Loucy (cell line): Measurements from ENCODE around the gene ZBTB16.
A peak's percentile ranks its signal among the peaks of the same experiment; 100 is the strongest.

Experiments
- H2AFZ ChIP-seq: fragments of 200-600 bp; sonication (generic); 2 replicates; pipeline ENCODE4 v1.6.0; 2016; ENCODE audit warnings: antibody characterized with exemption, mild to moderate bottlenecking, low read length, moderate library complexity
- H3F3A ChIP-seq: fragments of 200-600 bp; 2 replicates; pipeline ENCODE4 v1.6.0; 2016; ENCODE audit warnings: antibody characterized with exemption, low read depth, mild to moderate bottlenecking
- H3K27me3 ChIP-seq: fragments of 200-600 bp; sonication (generic); 2 replicates; pipeline ENCODE4 v1.6.1; 2014; ENCODE audit warnings: low read length, mild to moderate bottlenecking; ENCODE audit not compliant: insufficient read depth, poor library complexity, severe bottlenecking
- H3K36me3 ChIP-seq: fragments of 200-600 bp; sonication (generic); 2 replicates; pipeline ENCODE4 v1.6.1; 2016; ENCODE audit warnings: low read length; ENCODE audit not compliant: insufficient read depth
- H3K4me1 ChIP-seq: fragments of 200-600 bp; sonication (generic); 2 replicates; pipeline ENCODE4 v1.5.1; 2014; ENCODE audit warnings: low read length, mild to moderate bottlenecking; ENCODE audit not compliant: insufficient read depth, poor library complexity, severe bottlenecking
- H3K4me2 ChIP-seq: fragments of 200-600 bp; sonication (generic); 2 replicates; pipeline ENCODE4 v1.6.0; 2014; ENCODE audit warnings: antibody characterized with exemption, low read length, low read depth, mild to moderate bottlenecking; ENCODE audit not compliant: poor library complexity, severe bottlenecking
- H3K4me3 ChIP-seq: fragments of 200-600 bp; sonication (generic); 2 replicates; pipeline ENCODE4 v1.5.1; 2014; ENCODE audit warnings: low read length, mild to moderate bottlenecking, mixed read lengths; ENCODE audit not compliant: poor library complexity, severe bottlenecking
- H3K79me2 ChIP-seq: fragments of 200-600 bp; sonication (generic); 2 replicates; pipeline ENCODE4 v1.6.1; 2014; ENCODE audit warnings: low read length; ENCODE audit not compliant: insufficient read depth
- H3K9ac ChIP-seq: fragments of 200-600 bp; sonication (generic); 2 replicates; pipeline ENCODE4 v1.6.0; 2014; ENCODE audit warnings: mild to moderate bottlenecking, low read depth, low read length, moderate library complexity; ENCODE audit not compliant: poor library complexity, severe bottlenecking
- H3K9me2 ChIP-seq: fragments of 200-600 bp; sonication (generic); replicated peaks from 2 replicates; pipeline ENCODE4 v1.6.1; 2016; ENCODE audit warnings: low read depth, low read length, mixed read lengths
- H3K9me3 ChIP-seq: fragments of 200-600 bp; sonication (generic); 2 replicates; pipeline ENCODE4 v1.6.1; 2014; ENCODE audit warnings: mild to moderate bottlenecking, antibody characterized with exemption, low read length, low read depth; ENCODE audit not compliant: insufficient read depth
- H4K20me1 ChIP-seq: fragments of 200-600 bp; sonication (generic); 2 replicates; pipeline ENCODE4 v1.6.0; 2014; ENCODE audit warnings: antibody characterized with exemption, low read length, mild to moderate bottlenecking; ENCODE audit not compliant: insufficient read depth, poor library complexity, severe bottlenecking
- EZH2phosphoT487 ChIP-seq: fragments of 200-600 bp; IDR thresholded peaks from 2 replicates; pipeline ENCODE4 v1.6.1; 2018; ENCODE audit warnings: antibody characterized with exemption, mild to moderate bottlenecking, moderate library complexity, borderline replicate concordance
- TF ChIP-seq, protein P1 (sequence below): fragments of 200-600 bp; sonication (generic); conservative IDR thresholded peaks from 2 replicates; pipeline ENCODE4 v1.5.1; 2014; ENCODE audit warnings: mild to moderate bottlenecking, antibody characterized with exemption, low read length

The ZBTB16 gene

DNA sequence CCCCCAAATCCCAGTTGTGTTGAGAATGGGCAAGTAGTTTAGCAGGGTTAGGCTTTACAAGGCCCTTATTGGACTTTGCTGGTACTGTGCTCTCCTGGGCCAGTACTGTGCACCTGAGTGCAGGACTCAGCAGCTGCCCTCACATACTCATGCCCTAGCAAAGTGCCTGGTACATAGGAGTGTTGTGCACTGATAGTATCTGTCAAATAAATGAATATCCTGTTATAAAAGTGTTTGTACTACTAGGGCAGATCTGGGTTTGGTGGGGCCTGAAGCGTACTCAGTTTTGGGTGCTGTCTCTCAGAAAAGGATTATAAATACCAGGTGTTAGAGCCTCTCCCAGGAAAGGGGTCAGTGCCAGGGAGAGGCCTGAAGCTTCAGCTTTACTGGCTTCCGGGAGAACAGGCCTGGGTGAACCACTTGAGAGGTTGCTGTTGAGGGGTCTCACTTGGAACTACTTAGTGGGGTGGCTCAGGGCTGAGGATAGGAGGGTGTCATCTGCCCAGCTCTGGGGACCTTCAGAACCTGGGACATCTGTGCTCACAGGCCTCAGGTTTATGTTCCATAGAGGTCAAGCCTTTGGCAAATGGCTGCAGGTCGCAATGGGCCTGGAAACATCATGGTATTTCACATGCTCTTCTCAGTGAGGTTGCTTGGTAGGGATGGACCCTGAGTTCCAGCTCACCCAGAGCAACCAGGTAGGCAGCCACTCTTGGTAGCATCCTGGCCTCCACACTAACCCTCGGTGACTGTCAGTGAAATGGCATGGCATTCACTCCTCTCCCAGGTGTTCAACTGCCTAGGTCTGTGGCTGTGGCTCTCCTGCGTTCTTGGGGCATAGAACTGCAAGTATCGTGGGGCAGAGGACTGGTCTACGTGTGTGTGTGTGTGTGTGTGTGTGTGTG lies 106.1 kb downstream of the ZBTB16 start:
- Histone ChIP-seq H3K9me2 (no peaks in the 10 kb centered on the region), H3F3A (no peaks in the 10 kb centered on the region), H3K27me3 (peaks cover 5% of the 10 kb centered on the region), H3K9me3 (no peaks in the 10 kb centered on the region), H2AFZ (no peak overlapping the region), H3K9ac (peak overlapping the region; percentile 69), H3K36me3 (no peaks in the 10 kb centered on the region), H4K20me1 (no peaks in the 10 kb centered on the region), H3K4me1 (peaks cover 82% of the 10 kb centered on the region), H3K4me2 (peak overlapping the region; percentile 74), H3K79me2 (no peaks in the 10 kb centered on the region), H3K4me3 (no peak overlapping the region)
- TF ChIP-seq, protein P1, sequence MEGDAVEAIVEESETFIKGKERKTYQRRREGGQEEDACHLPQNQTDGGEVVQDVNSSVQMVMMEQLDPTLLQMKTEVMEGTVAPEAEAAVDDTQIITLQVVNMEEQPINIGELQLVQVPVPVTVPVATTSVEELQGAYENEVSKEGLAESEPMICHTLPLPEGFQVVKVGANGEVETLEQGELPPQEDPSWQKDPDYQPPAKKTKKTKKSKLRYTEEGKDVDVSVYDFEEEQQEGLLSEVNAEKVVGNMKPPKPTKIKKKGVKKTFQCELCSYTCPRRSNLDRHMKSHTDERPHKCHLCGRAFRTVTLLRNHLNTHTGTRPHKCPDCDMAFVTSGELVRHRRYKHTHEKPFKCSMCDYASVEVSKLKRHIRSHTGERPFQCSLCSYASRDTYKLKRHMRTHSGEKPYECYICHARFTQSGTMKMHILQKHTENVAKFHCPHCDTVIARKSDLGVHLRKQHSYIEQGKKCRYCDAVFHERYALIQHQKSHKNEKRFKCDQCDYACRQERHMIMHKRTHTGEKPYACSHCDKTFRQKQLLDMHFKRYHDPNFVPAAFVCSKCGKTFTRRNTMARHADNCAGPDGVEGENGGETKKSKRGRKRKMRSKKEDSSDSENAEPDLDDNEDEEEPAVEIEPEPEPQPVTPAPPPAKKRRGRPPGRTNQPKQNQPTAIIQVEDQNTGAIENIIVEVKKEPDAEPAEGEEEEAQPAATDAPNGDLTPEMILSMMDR = no peak
- TF ChIP-seq EZH2phosphoT487 = no peak

DNA sequence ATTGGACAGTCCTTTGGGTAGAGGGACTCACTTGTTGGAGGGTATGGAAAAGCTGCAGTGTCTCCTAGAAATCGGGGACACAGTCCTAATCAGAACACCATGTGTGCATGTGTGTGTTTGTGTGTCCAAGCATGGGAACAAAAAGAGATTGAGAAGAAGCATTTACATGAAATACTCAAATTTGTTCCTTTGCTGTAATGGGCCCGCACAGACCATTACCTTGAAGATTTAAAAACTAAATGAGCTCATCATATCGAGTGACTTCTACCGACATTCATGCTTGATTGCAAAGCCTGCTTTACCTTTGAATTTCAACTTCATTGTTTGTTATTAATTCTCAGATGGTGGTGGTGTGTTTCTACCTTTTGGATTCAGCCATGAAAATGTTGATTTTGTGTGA lies 106.9 kb downstream of the ZBTB16 start:
- peak overlapping the region; percentile 37 for H3K4me3 ChIP-seq
- no peak for TF ChIP-seq EZH2phosphoT487
- TF ChIP-seq, protein P1 = no peak
- H2AFZ ChIP-seq = no peak overlapping the region
- peak overlapping the region; percentile 74 for H3K4me2 ChIP-seq
- no peaks in the 10 kb centered on the region for H3K36me3 ChIP-seq
- no peaks in the 10 kb centered on the region for H3F3A ChIP-seq
- peak overlapping the region; percentile 69 for H3K9ac ChIP-seq
- no peaks in the 10 kb centered on the region for H3K9me2 ChIP-seq
- peaks cover 5% of the 10 kb centered on the region for H3K27me3 ChIP-seq
- H3K79me2 ChIP-seq = no peaks in the 10 kb centered on the region
- H3K9me3 ChIP-seq = no peaks in the 10 kb centered on the region
- no peaks in the 10 kb centered on the region for H4K20me1 ChIP-seq
- H3K4me1 ChIP-seq = peaks cover 82% of the 10 kb centered on the region

DNA sequence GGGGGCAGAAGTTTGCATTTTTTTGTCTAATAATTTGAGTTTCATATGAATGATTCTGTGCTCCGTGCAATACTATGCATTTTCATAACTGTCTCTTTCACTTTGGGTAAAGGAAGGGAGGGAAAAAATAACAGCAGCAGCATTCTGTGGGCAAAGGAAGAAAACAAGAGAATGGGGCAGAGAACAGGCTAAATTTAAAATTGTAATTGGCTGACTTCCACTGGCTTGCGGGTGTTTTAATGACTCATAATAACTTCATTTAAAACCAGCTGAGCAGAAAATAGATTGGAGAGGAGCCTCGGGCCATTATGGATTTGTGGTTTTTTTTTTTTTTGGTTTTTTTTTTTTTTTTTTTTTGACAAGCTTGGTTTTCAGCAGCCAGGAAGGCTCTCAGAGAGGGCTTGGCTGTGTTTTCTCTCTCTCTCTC lies 107.4 kb downstream of the ZBTB16 start:
- no peaks in the 10 kb centered on the region for H3K9me3 ChIP-seq
- H3K4me1 ChIP-seq = peaks cover 82% of the 10 kb centered on the region
- H3K79me2 ChIP-seq = no peaks in the 10 kb centered on the region
- H4K20me1 ChIP-seq = no peaks in the 10 kb centered on the region
- H3F3A ChIP-seq = no peaks in the 10 kb centered on the region
- H3K4me3 ChIP-seq = peak overlapping the region; percentile 48
- H3K9ac ChIP-seq = peak overlapping the region; percentile 69
- TF ChIP-seq EZH2phosphoT487 = no peak; the same call in 1 of the 2 replicates
- TF ChIP-seq, protein P1 = no peak
- H3K9me2 ChIP-seq = no peaks in the 10 kb centered on the region
- peaks cover 5% of the 10 kb centered on the region for H3K27me3 ChIP-seq
- H3K4me2 ChIP-seq = peak overlapping the region; percentile 74
- no peak overlapping the region for H2AFZ ChIP-seq
- no peaks in the 10 kb centered on the region for H3K36me3 ChIP-seq
